Mesothelial cell of epicardium (in vitro differentiated cells): ENCODE results near the gene R3HDM2. TPM values are rescaled to one million over a fixed set of nuclear protein-coding genes. Genes with fewer than 3 reads are reported as not detected.
"Not testable (repeated sequence)": the region's sequence is repeated elsewhere in the genome, so short reads cannot be mapped to it uniquely, and the experiment has no call there.

ENCODE experiments used
- DNase-seq, 2 experiments: peaks; one replicate each; pipeline ENCODE4 v3.0.0; 2021; ENCODE audit warnings: low spot score in 2 of 2; ENCODE audit not compliant: unreplicated experiment in 2 of 2
- H3K27ac Mint-ChIP-seq: 2 replicates; pipeline ENCODE4 v1.8.0; 2021; ENCODE audit warnings: mixed read lengths
- H3K27me3 Mint-ChIP-seq: 2 replicates; pipeline ENCODE4 v1.8.0; 2021; ENCODE audit warnings: low read depth, mixed read lengths
- H3K36me3 Mint-ChIP-seq: 2 replicates; pipeline ENCODE4 v1.8.0; 2021; ENCODE audit warnings: mixed read lengths
- H3K4me1 Mint-ChIP-seq: 2 replicates; pipeline ENCODE4 v1.8.0; 2021; ENCODE audit warnings: mixed read lengths
- H3K4me3 Mint-ChIP-seq: 2 replicates; pipeline ENCODE4 v1.8.0; 2021; ENCODE audit warnings: mild to moderate bottlenecking, moderate library complexity, mixed read lengths
- H3K9me3 Mint-ChIP-seq: 2 replicates; pipeline ENCODE4 v1.8.0; 2021; ENCODE audit warnings: mixed read lengths
- total RNA-seq: library from RNA; stranded (reverse); gene quantifications from 3 replicates; pipeline ENCODE4 v1.2.1, GENCODE V29; 2021
- TF ChIP-seq, protein P1 (sequence below): fragments of 200-600 bp; sonication (generic); IDR thresholded peaks from one replicate; pipeline ENCODE4 v1.5.0; 2021; ENCODE audit warnings: antibody characterized with exemption; ENCODE audit not compliant: unreplicated experiment

R3HDM2 gene
- total RNA-seq, 1 donor from 2014 or later = 111 TPM

DNA sequence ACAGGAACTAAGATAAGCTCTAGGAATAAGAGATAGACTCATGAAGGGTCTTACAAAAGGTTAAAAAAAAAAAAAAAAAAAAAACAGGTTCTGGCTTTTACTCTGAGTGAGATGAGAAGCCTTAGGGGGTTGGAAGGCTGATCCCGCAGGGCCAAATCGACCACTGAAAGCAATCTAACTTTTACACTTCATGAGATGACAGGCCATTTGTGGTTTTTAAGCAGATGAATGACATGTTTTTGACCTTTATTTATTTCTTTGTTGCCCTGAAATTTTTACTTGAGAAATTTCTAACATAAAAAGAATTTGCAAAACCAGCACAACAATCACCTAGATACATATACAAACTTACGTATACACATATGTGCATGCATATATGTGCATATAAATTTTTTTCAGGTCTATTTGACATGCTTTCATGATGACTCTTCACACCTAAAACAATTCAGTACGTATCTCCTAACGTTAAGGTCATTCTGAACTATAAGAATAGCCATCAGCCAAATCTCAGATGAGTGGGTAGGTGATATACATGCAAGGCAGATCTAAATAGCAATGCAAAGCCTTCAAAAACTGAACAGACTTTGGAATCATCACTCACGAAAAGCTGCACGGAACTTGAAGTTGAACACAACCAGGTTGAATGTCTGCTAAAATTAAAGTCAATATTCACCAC lies 87.0 kb downstream of the R3HDM2 start:
- peaks cover 20% of the 10 kb centered on the region for H3K9me3 Mint-ChIP-seq
- peaks cover 29% of the 10 kb centered on the region for H3K4me1 Mint-ChIP-seq
- no peak overlapping the region for H3K27ac Mint-ChIP-seq
- TF ChIP-seq, protein P1, sequence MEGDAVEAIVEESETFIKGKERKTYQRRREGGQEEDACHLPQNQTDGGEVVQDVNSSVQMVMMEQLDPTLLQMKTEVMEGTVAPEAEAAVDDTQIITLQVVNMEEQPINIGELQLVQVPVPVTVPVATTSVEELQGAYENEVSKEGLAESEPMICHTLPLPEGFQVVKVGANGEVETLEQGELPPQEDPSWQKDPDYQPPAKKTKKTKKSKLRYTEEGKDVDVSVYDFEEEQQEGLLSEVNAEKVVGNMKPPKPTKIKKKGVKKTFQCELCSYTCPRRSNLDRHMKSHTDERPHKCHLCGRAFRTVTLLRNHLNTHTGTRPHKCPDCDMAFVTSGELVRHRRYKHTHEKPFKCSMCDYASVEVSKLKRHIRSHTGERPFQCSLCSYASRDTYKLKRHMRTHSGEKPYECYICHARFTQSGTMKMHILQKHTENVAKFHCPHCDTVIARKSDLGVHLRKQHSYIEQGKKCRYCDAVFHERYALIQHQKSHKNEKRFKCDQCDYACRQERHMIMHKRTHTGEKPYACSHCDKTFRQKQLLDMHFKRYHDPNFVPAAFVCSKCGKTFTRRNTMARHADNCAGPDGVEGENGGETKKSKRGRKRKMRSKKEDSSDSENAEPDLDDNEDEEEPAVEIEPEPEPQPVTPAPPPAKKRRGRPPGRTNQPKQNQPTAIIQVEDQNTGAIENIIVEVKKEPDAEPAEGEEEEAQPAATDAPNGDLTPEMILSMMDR = no peak
- peaks cover 29% of the 10 kb centered on the region for H3K36me3 Mint-ChIP-seq
- no peak for DNase-seq
- no peak overlapping the region for H3K4me3 Mint-ChIP-seq
- H3K27me3 Mint-ChIP-seq = no peaks in the 10 kb centered on the region

GRCh38 chr12:57342207-57342691 lies 88.6 kb downstream of the R3HDM2 start:
- DNase-seq = no peak
- Mint-ChIP-seq H3K27ac (peak overlapping the region; percentile 90), H3K9me3 (peaks cover 12% of the 10 kb centered on the region), H3K27me3 (no peaks in the 10 kb centered on the region), H3K36me3 (peaks cover 26% of the 10 kb centered on the region), H3K4me1 (peaks cover 29% of the 10 kb centered on the region), H3K4me3 (no peak overlapping the region)
- TF ChIP-seq, protein P1 = no peak

- peaks cover 23% of the 10 kb centered on the region for H3K36me3 Mint-ChIP-seq
- no peaks in the 10 kb centered on the region for H3K27me3 Mint-ChIP-seq
- DNase-seq = no peak
- peaks cover 29% of the 10 kb centered on the region for H3K4me1 Mint-ChIP-seq
- H3K9me3 Mint-ChIP-seq = peaks cover 6% of the 10 kb centered on the region
- H3K27ac Mint-ChIP-seq = peak overlapping the region; percentile 15
- TF ChIP-seq, protein P1 = no peak
- H3K4me3 Mint-ChIP-seq = no peak overlapping the region
Observed at GRCh38 chr12:57341275-57341990, 89.4 kb downstream of the R3HDM2 start.

DNA sequence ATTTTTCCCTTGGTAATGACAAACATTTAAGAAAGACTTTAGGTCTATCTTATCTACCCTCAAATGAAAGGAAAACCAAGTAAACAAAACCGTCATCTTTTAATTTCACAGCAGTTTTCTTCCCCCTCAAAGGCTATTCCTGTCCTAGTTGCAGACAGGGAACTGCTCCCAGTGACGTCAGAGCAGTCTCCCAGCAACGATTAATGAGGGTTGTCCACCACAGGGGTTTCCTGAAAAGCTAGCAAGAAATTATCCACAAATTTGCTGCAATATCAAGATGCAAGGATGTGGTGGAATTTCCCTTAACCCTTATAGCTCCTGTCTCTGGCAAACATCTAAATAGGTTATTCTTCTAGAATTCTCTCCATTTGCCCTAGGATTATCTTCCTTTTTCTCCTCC lies 90.7 kb downstream of the R3HDM2 start:
- Mint-ChIP-seq H3K27ac (peak overlapping the region; percentile 87), H3K27me3 (no peaks in the 10 kb centered on the region), H3K4me1 (peaks cover 29% of the 10 kb centered on the region), H3K4me3 (no peak overlapping the region), H3K9me3 (peaks cover 8% of the 10 kb centered on the region), H3K36me3 (peaks cover 25% of the 10 kb centered on the region)
- TF ChIP-seq, protein P1 = no peak
- DNase-seq = peak in 1 of 2 experiments; percentile 41

DNA sequence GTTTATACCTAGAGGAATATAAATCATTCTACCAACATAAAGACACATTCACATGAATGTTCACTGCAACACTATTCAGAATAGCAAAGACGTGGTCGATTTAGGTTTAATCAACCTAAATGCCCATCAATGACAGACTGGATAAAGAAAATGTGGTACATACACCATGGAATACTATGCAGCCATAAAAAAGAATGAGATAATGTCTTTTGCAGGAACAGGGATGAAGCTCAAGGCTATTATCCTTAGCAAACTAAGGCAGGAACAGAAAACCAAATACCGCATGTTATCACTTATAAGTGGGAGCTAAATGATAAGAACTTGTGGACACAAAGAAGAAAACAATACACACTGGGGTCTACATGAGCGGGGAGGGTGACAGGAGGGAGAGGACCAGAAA lies 94.5 kb downstream of the R3HDM2 start:
- H3K36me3 Mint-ChIP-seq = peaks cover 20% of the 10 kb centered on the region
- H3K9me3 Mint-ChIP-seq, H3K27me3 Mint-ChIP-seq, H3K27ac Mint-ChIP-seq, DNase-seq, H3K4me3 Mint-ChIP-seq: not testable (repeated sequence)
- H3K4me1 Mint-ChIP-seq = peaks cover 16% of the 10 kb centered on the region

DNA sequence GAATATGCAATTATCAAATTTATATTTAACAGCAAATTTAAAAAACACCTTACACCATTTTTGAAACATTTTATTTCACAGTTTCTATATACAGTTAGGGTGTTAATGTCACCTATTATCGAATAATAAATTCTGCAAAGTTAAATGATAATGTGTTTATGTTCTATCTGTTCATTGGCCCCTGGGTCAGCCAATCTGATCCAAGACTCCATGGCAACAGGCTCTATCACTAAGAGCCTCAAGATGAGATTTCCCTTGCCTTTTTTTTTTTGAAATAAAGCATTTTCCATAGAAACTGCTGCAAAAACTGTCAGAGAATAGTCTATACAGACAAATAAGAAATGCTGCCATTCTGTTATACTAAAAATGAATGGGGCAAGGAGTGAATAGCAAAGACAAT lies 96.6 kb downstream of the R3HDM2 start:
- TF ChIP-seq, protein P1 = no peak
- H3K9me3 Mint-ChIP-seq = peaks cover 8% of the 10 kb centered on the region
- no peak overlapping the region for H3K4me3 Mint-ChIP-seq
- H3K36me3 Mint-ChIP-seq = peaks cover 32% of the 10 kb centered on the region
- no peak overlapping the region for H3K27ac Mint-ChIP-seq
- DNase-seq = no peak
- no peaks in the 10 kb centered on the region for H3K4me1 Mint-ChIP-seq
- no peaks in the 10 kb centered on the region for H3K27me3 Mint-ChIP-seq
